ENCODE measurements around the gene SYT8.

SYT8 gene

GRCh38 chr11:1860108-1860507, 25.3 kb downstream of the SYT8 start:
- DNase-seq (ENCODE audit: low spot score) = no peak

GRCh38 chr11:1861435-1862411, 26.9 kb downstream of the SYT8 start:
- no peak for DNase-seq (ENCODE audit: low spot score)

GRCh38 chr11:1862588-1863351, 28.0 kb downstream of the SYT8 start:
- no peak for DNase-seq (ENCODE audit: low spot score)

- DNase-seq (ENCODE audit: low spot score) = no peak
These were observed 28.8 kb downstream of the SYT8 start for GRCh38 chr11:1863352-1864216.

GRCh38 chr11:1864231-1864630, 29.4 kb downstream of the SYT8 start:
- no peak for DNase-seq (ENCODE audit: low spot score)

GRCh38 chr11:1864831-1865665, 30.3 kb downstream of the SYT8 start:
- no peak for DNase-seq (ENCODE audit: low spot score)

- DNase-seq (ENCODE audit: low spot score) = no peak
These were observed 31.4 kb downstream of the SYT8 start for GRCh38 chr11:1866226-1866625.

GRCh38 chr11:1866776-1867175, 32.0 kb downstream of the SYT8 start:
- DNase-seq (ENCODE audit: low spot score) = no peak

GRCh38 chr11:1867381-1867780, 32.6 kb downstream of the SYT8 start:
- no peak for DNase-seq (ENCODE audit: low spot score)

GRCh38 chr11:1868056-1868635, 33.4 kb downstream of the SYT8 start:
- no peak for DNase-seq (ENCODE audit: low spot score)

- no peak for DNase-seq (ENCODE audit: low spot score)
These were observed 34.0 kb downstream of the SYT8 start for GRCh38 chr11:1868636-1869291.

- DNase-seq (ENCODE audit: low spot score) = no peak
These were observed 34.9 kb downstream of the SYT8 start for GRCh38 chr11:1869427-1870325.

GRCh38 chr11:1870326-1870696, 35.5 kb downstream of the SYT8 start:
- DNase-seq (ENCODE audit: low spot score) = no peak

- DNase-seq (ENCODE audit: low spot score) = no peak
These were observed 36.1 kb downstream of the SYT8 start for GRCh38 chr11:1870721-1871466.

- no peak for DNase-seq (ENCODE audit: low spot score)
These were observed 36.7 kb downstream of the SYT8 start for GRCh38 chr11:1871531-1871930.

- no peak for DNase-seq (ENCODE audit: low spot score)
These were observed 37.6 kb downstream of the SYT8 start for GRCh38 chr11:1872267-1872985.

- DNase-seq (ENCODE audit: low spot score) = no peak
These were observed 38.4 kb downstream of the SYT8 start for GRCh38 chr11:1873048-1873812.
